NCI-H146 treated with DMSO at 0.1 percent for 48 hours (cell line): Measurements from ENCODE around the gene UFD1.

Experiments
- DNase-seq: peaks from one replicate; lab custom pipeline; 2025; ENCODE audit not compliant: unreplicated experiment; lab: John Stamatoyannopoulos, UW

The UFD1 gene

GRCh38 chr22:19400881-19401280 lies 78.1 kb downstream of the UFD1 start:
- DNase-seq = no peak
